Measurements from ENCODE around the gene ATP8B1.

Gene ATP8B1

GRCh38 chr18:57813245-57813644 lies 10.1 kb upstream of the ATP8B1 start:
- no peak for DNase-seq (ENCODE audit: low spot score)
- H3K36me3 ChIP-seq (ENCODE audit: low read depth): no peaks in the 10 kb centered on the region
- ATAC-seq (ENCODE audit: low read depth): peak; percentile 99

GRCh38 chr18:57812126-57812477 lies 9.0 kb upstream of the ATP8B1 start:
- Histone ChIP-seq H3K9me3 (ENCODE audit: severe bottlenecking) (no peaks in the 10 kb centered on the region), H3K27ac (ENCODE audit: poor library complexity, severe bottlenecking) (peak overlapping the region; percentile 85), H3K4me3 (ENCODE audit: severe bottlenecking) (no peak overlapping the region), H3K27me3 (ENCODE audit: insufficient read depth, poor library complexity, severe bottlenecking) (no peaks in the 10 kb centered on the region), H3K36me3 (ENCODE audit: low read depth) (no peaks in the 10 kb centered on the region), H3K4me1 (ENCODE audit: insufficient read depth, poor library complexity, severe bottlenecking) (peaks cover 26% of the 10 kb centered on the region)
- no peak for TF ChIP-seq CTCF (IDR thresholded peaks at IDR 0.05; ENCODE audit: poor library complexity, severe bottlenecking)
- no peak for DNase-seq (ENCODE audit: low spot score)
- no peak for ATAC-seq (ENCODE audit: low read depth)

More at GRCh38 chr18:57813245-57813644, 10.1 kb upstream of the ATP8B1 start:
- no peak overlapping the region for H3K4me3 ChIP-seq (ENCODE audit: severe bottlenecking)
- no peak for TF ChIP-seq CTCF (IDR thresholded peaks at IDR 0.05; ENCODE audit: poor library complexity, severe bottlenecking)
- no peaks in the 10 kb centered on the region for H3K27me3 ChIP-seq (ENCODE audit: insufficient read depth, poor library complexity, severe bottlenecking)
- peak overlapping the region; percentile 85 for H3K27ac ChIP-seq (ENCODE audit: poor library complexity, severe bottlenecking)
- H3K9me3 ChIP-seq (ENCODE audit: severe bottlenecking): no peaks in the 10 kb centered on the region
- peaks cover 14% of the 10 kb centered on the region for H3K4me1 ChIP-seq (ENCODE audit: insufficient read depth, poor library complexity, severe bottlenecking)

- peak overlapping the region; percentile 85 for H3K27ac ChIP-seq (ENCODE audit: poor library complexity, severe bottlenecking)
- H3K4me1 ChIP-seq (ENCODE audit: insufficient read depth, poor library complexity, severe bottlenecking): peaks cover 27% of the 10 kb centered on the region
- no peak for TF ChIP-seq CTCF (IDR thresholded peaks at IDR 0.05; ENCODE audit: poor library complexity, severe bottlenecking)
- no peak overlapping the region for H3K4me3 ChIP-seq (ENCODE audit: severe bottlenecking)
- H3K36me3 ChIP-seq (ENCODE audit: low read depth): no peaks in the 10 kb centered on the region
- no peaks in the 10 kb centered on the region for H3K9me3 ChIP-seq (ENCODE audit: severe bottlenecking)
- no peaks in the 10 kb centered on the region for H3K27me3 ChIP-seq (ENCODE audit: insufficient read depth, poor library complexity, severe bottlenecking)
- DNase-seq (ENCODE audit: low spot score): no peak
- no peak for ATAC-seq (ENCODE audit: low read depth)
Measured at GRCh38 chr18:57811477-57812125, 8.5 kb upstream of the ATP8B1 start.

GRCh38 chr18:57809190-57809589 lies 6.1 kb upstream of the ATP8B1 start:
- no peak overlapping the region for H3K4me3 ChIP-seq (ENCODE audit: severe bottlenecking)
- no peaks in the 10 kb centered on the region for H3K9me3 ChIP-seq (ENCODE audit: severe bottlenecking)
- peak overlapping the region; percentile 96 for H3K27ac ChIP-seq (ENCODE audit: poor library complexity, severe bottlenecking)
- no peak for TF ChIP-seq CTCF (IDR thresholded peaks at IDR 0.05; ENCODE audit: poor library complexity, severe bottlenecking)
- no peaks in the 10 kb centered on the region for H3K36me3 ChIP-seq (ENCODE audit: low read depth)
- no peaks in the 10 kb centered on the region for H3K27me3 ChIP-seq (ENCODE audit: insufficient read depth, poor library complexity, severe bottlenecking)
- H3K4me1 ChIP-seq (ENCODE audit: insufficient read depth, poor library complexity, severe bottlenecking): peaks cover 27% of the 10 kb centered on the region
- DNase-seq (ENCODE audit: low spot score) (no peak), ATAC-seq (ENCODE audit: low read depth) (no peak)

GRCh38 chr18:57807336-57808117 lies 4.4 kb upstream of the ATP8B1 start:
- H3K27ac ChIP-seq (ENCODE audit: poor library complexity, severe bottlenecking): peak overlapping the region; percentile 96
- H3K4me1 ChIP-seq (ENCODE audit: insufficient read depth, poor library complexity, severe bottlenecking): peaks cover 15% of the 10 kb centered on the region
- DNase-seq (ENCODE audit: low spot score) (no peak), ATAC-seq (ENCODE audit: low read depth) (no peak)
- H3K4me3 ChIP-seq (ENCODE audit: severe bottlenecking): no peak overlapping the region
- no peak for TF ChIP-seq CTCF (IDR thresholded peaks at IDR 0.05; ENCODE audit: poor library complexity, severe bottlenecking)
- H3K27me3 ChIP-seq (ENCODE audit: insufficient read depth, poor library complexity, severe bottlenecking): no peaks in the 10 kb centered on the region
- no peaks in the 10 kb centered on the region for H3K9me3 ChIP-seq (ENCODE audit: severe bottlenecking)
- H3K36me3 ChIP-seq (ENCODE audit: low read depth): no peaks in the 10 kb centered on the region
